ENCODE results near the gene ADAMTSL1. TPM values are rescaled to one million over a fixed set of nuclear protein-coding genes. Genes with fewer than 3 reads are reported as not detected.

ADAMTSL1 gene
- total RNA-seq, 1 donor from 2014 or later = 12.3 TPM

- Histone ChIP-seq H3K27me3 (no peaks in the 10 kb centered on the region), H3K9me3 (peaks cover 6 to 28% of the 10 kb centered on the region in 2 donors), H3K27ac (peak overlapping the region; percentile 57), H3K36me3 (no peaks in the 10 kb centered on the region), H3K4me3 (no peak overlapping the region), H3K4me1 (peaks cover 7 to 25% of the 10 kb centered on the region in 2 donors)
- intact Hi-C loops (cut with DNase I) = no loop called here
- no peak for DNase-seq (ENCODE audit: low spot score in 2 of 2)
- no peak for TF ChIP-seq CTCF (IDR thresholded peaks at IDR 0.05)
Observed at GRCh38 chr9:18595597-18595996, 121.6 kb downstream of the ADAMTSL1 start.

DNA sequence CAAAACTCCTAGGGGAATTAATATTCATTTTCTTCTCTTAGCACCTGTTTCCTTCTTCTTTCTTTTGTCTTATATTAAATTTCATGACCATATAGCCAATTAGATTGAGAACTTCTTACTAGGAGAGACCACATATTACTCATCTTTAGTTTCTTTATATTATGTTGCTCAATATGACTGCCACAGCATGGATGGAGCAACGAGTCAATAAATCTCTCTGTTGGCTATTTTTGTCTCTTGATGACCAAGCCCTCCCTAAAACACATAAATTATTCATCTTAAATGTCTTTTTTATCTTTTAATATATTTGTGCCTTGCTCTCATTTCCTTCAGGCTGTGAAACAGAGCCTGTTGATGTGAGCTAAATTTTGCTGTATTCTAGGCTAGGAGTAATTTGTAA is 123.0 kb downstream of the ADAMTSL1 start:
- no peak for TF ChIP-seq CTCF (IDR thresholded peaks at IDR 0.05)
- no peak for DNase-seq (ENCODE audit: low spot score in 2 of 2)
- Histone ChIP-seq H3K27me3 (no peaks in the 10 kb centered on the region), H3K27ac (peak overlapping the region; percentile 57 to 63), H3K36me3 (no peaks in the 10 kb centered on the region), H3K4me1 (peaks cover 7 to 25% of the 10 kb centered on the region in 2 donors), H3K9me3 (peaks cover 5 to 14% of the 10 kb centered on the region in 2 donors), H3K4me3 (no peak overlapping the region)
- intact Hi-C loops (cut with DNase I) = no loop called here

GRCh38 chr9:18598969-18599368 is 125.0 kb downstream of the ADAMTSL1 start:
- no peak for DNase-seq (ENCODE audit: low spot score in 2 of 2)
- intact Hi-C loops (cut with DNase I) = no loop called here
- no peak for TF ChIP-seq CTCF (IDR thresholded peaks at IDR 0.05)
- H3K27me3 ChIP-seq = no peaks in the 10 kb centered on the region
- H3K4me1 ChIP-seq = peaks cover 7 to 25% of the 10 kb centered on the region in 2 donors
- H3K36me3 ChIP-seq = no peaks in the 10 kb centered on the region
- peak overlapping the region in 1 of 2 donors; percentile 57 for H3K27ac ChIP-seq
- no peak overlapping the region for H3K4me3 ChIP-seq
- H3K9me3 ChIP-seq = peaks cover 0 to 9% of the 10 kb centered on the region in 2 donors

DNA sequence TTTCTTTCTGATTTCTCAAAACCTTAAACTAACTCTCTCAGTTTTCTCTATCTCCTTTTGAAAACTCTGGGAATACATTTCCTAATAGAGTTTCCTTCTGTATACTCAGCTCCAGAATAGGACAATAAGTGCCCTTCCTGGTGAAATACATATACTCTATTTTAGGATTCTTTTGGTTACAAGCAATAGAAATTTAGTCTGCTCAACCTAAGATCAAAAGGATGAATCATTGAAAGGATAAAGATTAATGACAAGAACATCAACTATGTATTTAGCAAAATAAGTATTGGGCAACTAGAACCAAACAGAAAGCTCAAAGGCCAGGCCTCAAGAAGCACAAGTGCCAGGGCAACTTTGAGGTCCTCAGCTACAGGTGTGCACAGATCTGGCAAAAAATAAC is 127.1 kb downstream of the ADAMTSL1 start:
- DNase-seq (ENCODE audit: low spot score in 2 of 2) = no peak
- Histone ChIP-seq H3K27me3 (no peaks in the 10 kb centered on the region), H3K36me3 (no peaks in the 10 kb centered on the region), H3K4me3 (no peak overlapping the region), H3K9me3 (no peaks in the 10 kb centered on the region), H3K4me1 (peaks cover 3 to 29% of the 10 kb centered on the region in 2 donors), H3K27ac (peak overlapping the region in 1 of 2 donors; percentile 2)
- intact Hi-C loops (cut with DNase I) = no loop called here
- TF ChIP-seq CTCF (IDR thresholded peaks at IDR 0.05) = no peak

DNA sequence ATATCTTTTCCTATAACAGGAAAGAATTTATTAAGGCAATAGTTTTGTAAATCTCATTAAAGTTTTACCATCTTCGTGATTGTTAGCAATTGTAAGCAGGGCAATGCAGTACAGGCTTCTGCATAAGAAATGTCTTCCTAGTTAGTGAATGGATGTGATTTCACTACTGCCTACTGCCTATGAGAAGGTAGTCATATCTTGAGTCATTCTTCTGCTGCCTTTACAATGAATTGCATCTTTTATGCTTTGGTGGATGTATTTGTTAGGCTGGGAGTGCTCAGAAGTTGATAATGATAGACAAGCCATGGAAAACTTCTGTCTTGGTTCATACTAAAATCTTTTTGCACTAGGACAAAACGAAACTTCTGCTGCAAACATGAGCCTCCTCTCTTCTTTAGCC is 128.0 kb downstream of the ADAMTSL1 start:
- H3K9me3 ChIP-seq = no peaks in the 10 kb centered on the region
- H3K4me1 ChIP-seq = peaks cover 3 to 29% of the 10 kb centered on the region in 2 donors
- H3K27me3 ChIP-seq = no peaks in the 10 kb centered on the region
- no peak overlapping the region for H3K27ac ChIP-seq
- no peak for TF ChIP-seq CTCF (IDR thresholded peaks at IDR 0.05)
- no peak overlapping the region for H3K4me3 ChIP-seq
- intact Hi-C loops (cut with DNase I) = no loop called here
- DNase-seq (ENCODE audit: low spot score in 2 of 2) = no peak
- H3K36me3 ChIP-seq = no peaks in the 10 kb centered on the region
